H4 (cell line): Measurements from ENCODE around the gene SLC25A21. TPM values are rescaled to one million over a fixed set of nuclear protein-coding genes. Genes with fewer than 3 reads are reported as not detected.

ENCODE experiments used
- DNase-seq: peaks from one replicate; pipeline ENCODE4 v3.0.0-alpha.2; 2015; ENCODE audit warnings: low spot score
- total RNA-seq: library from RNA; depleted of rRNA; stranded (reverse); fragments of >200 nt; shearing (Covaris generic); gene quantifications from 2 replicates; pipeline ENCODE4 v1.2.3, GENCODE V29; 2014

SLC25A21 gene
- total RNA-seq, 1 experiment from 2014 or later, result not detected

GRCh38 chr14:37046815-37047214 is 125.6 kb downstream of the SLC25A21 start:
- no peak for DNase-seq

GRCh38 chr14:37045340-37046061 is 126.9 kb downstream of the SLC25A21 start:
- no peak for DNase-seq

- no peak for DNase-seq
These were observed 134.6 kb downstream of the SLC25A21 start for GRCh38 chr14:37037636-37038387.

GRCh38 chr14:37036669-37037341 is 135.6 kb downstream of the SLC25A21 start:
- peak; percentile 16 for DNase-seq

- DNase-seq, result no peak
These were observed 137.0 kb downstream of the SLC25A21 start for GRCh38 chr14:37035401-37035800.

- no peak for DNase-seq
These were observed 137.8 kb downstream of the SLC25A21 start for GRCh38 chr14:37034410-37035285.

- DNase-seq, result no peak
These were observed 139.5 kb downstream of the SLC25A21 start for GRCh38 chr14:37032863-37033262.

- no peak for DNase-seq
These were observed 145.1 kb downstream of the SLC25A21 start for GRCh38 chr14:37027188-37027824.

- no peak for DNase-seq
These were observed 148.4 kb downstream of the SLC25A21 start for GRCh38 chr14:37023875-37024565.

GRCh38 chr14:37021390-37021789 is 151.0 kb downstream of the SLC25A21 start:
- DNase-seq, result no peak

- DNase-seq, result no peak
These were observed 152.9 kb downstream of the SLC25A21 start for GRCh38 chr14:37019488-37019887.

GRCh38 chr14:37018571-37019240 is 153.7 kb downstream of the SLC25A21 start:
- no peak for DNase-seq

- no peak for DNase-seq
These were observed 159.3 kb downstream of the SLC25A21 start for GRCh38 chr14:37013078-37013477.

- DNase-seq, result no peak
These were observed 173.7 kb downstream of the SLC25A21 start for GRCh38 chr14:36998686-36999085.

- no peak for DNase-seq
These were observed 174.6 kb downstream of the SLC25A21 start for GRCh38 chr14:36997843-36998242.

- DNase-seq, result no peak
These were observed 175.4 kb downstream of the SLC25A21 start for GRCh38 chr14:36996857-36997590.

GRCh38 chr14:36996133-36996856 is 176.1 kb downstream of the SLC25A21 start:
- DNase-seq, result peak; percentile 35

GRCh38 chr14:36989806-36990205 is 182.6 kb downstream of the SLC25A21 start:
- no peak for DNase-seq

GRCh38 chr14:36988989-36989388 is 183.4 kb downstream of the SLC25A21 start:
- DNase-seq, result no peak
